Breast epithelium (tissue), 4 donors: ENCODE results near the gene C20orf141. TPM values are rescaled to one million over a fixed set of nuclear protein-coding genes. Genes with fewer than 3 reads are reported as not detected.
A peak's percentile ranks its signal among the peaks of the same experiment; 100 is the strongest.

Source experiments
- DNase-seq, 2 donors: peaks; one replicate each; pipeline ENCODE4 v3.0.0-alpha.2; 2019; ENCODE audit warnings: low spot score in 2 of 2
- H3K27ac ChIP-seq, 2 donors: fragments of 200-600 bp; sonication (generic) in 1 of 2; one replicate each; pipeline ENCODE4 v1.5.1; 2016 to 2019; ENCODE audit warnings: mild to moderate bottlenecking in 1 of 2
- H3K27me3 ChIP-seq, 2 donors: fragments of 200-600 bp; sonication (generic) in 1 of 2; one replicate each; pipeline versions ENCODE4 v1.5.1 to v1.6.0; 2017 to 2019; ENCODE audit warnings: control low read depth in 1 of 2, mild to moderate bottlenecking in 1 of 2
- H3K36me3 ChIP-seq: fragments of 200-600 bp; one replicate; pipeline ENCODE4 v1.5.1; 2019
- H3K4me1 ChIP-seq, 2 donors: fragments of 200-600 bp; sonication (generic); one replicate each; pipeline ENCODE4 v1.5.1; 2016 to 2019; ENCODE audit warnings: control low read depth in 1 of 2
- H3K4me3 ChIP-seq, 3 donors: fragments of 200-600 bp; sonication (generic); 1 replicate in 2 of 3; 2 replicates in 1 of 3; pipeline ENCODE4 v1.5.1; 2016 to 2019; ENCODE audit warnings: mild to moderate bottlenecking in 3 of 3, moderate library complexity in 2 of 3
- H3K9me3 ChIP-seq, 2 donors: fragments of 200-600 bp; sonication (generic) in 1 of 2; one replicate each; pipeline ENCODE4 v1.5.1; 2016 to 2019; ENCODE audit warnings: control low read depth in 1 of 2
- POLR2A ChIP-seq: fragments of 450-650 bp; IDR thresholded peaks from one replicate; pipeline ENCODE4 v1.6.1; 2016; ENCODE audit warnings: antibody characterized with exemption, mild to moderate bottlenecking, moderate library complexity
- POLR2AphosphoS5 ChIP-seq, 3 donors: sonication (generic); formaldehyde crosslinking; IDR thresholded peaks; one replicate each; pipeline ENCODE4 v1.6.1; 2017; ENCODE audit warnings: antibody characterized with exemption in 3 of 3
- intact Hi-C: fragments of 100-400 bp; cut with DNase I; formaldehyde crosslinking; loops from one replicate; pipeline ENCODE4 v1.15.1; 2023; ENCODE audit warnings: low total_unique reads
- total RNA-seq, 3 donors: library from RNA; depleted of rRNA; stranded (reverse); fragments of >200 nt; gene quantifications; one replicate each; pipeline ENCODE4 v1.1.0, GENCODE V29; 2016
- TF ChIP-seq, protein P1 (sequence below), 3 donors: fragments of 450-650 bp; IDR thresholded peaks; one replicate each; pipeline ENCODE4 v1.5.1; 2016 to 2017; ENCODE audit warnings: antibody characterized with exemption in 3 of 3, mild to moderate bottlenecking in 3 of 3, moderate library complexity in 3 of 3

Gene C20orf141
- total RNA-seq, 3 donors from 2014 or later, result not detected

DNA sequence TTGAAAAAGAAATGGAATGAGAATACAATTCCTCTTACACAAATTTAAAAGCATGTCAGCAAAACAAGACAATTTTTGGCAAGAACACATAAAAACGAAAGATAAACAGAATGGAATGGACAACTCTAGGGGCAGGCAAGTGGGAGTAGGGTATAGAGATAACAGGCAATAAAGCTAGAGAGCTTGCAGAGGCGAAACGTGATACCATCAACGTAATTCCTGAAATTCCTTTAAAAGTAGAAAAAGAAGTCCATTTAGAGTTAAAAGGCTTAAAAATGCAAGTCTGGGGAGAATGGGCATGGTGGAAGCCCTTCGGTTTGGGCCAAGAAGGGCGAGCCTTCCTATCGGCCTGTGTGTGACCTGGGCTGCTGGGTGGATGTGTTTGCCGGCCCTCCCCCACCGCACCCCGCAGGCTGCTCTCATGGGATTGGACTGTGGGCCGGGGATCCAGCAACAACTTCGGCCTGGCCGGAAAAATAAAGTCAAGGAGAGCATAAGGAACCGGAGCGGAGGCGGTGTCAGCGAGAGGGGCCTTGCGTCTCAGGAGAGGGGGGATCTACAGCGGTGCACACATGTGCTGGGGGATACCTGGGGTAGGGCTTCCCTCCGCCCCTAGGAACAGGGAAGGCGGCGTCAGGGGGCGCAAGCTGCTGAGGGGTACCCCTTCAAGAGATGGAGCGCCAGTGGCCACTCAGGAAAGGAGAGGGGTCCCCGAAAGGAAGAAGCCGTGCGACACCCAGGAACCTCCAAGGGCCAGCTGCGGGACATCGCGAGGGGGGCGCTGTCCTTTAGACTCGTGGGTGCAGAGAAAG is 5.5 kb downstream of the C20orf141 start:
- no peak for TF ChIP-seq POLR2A
- TF ChIP-seq, protein P1, sequence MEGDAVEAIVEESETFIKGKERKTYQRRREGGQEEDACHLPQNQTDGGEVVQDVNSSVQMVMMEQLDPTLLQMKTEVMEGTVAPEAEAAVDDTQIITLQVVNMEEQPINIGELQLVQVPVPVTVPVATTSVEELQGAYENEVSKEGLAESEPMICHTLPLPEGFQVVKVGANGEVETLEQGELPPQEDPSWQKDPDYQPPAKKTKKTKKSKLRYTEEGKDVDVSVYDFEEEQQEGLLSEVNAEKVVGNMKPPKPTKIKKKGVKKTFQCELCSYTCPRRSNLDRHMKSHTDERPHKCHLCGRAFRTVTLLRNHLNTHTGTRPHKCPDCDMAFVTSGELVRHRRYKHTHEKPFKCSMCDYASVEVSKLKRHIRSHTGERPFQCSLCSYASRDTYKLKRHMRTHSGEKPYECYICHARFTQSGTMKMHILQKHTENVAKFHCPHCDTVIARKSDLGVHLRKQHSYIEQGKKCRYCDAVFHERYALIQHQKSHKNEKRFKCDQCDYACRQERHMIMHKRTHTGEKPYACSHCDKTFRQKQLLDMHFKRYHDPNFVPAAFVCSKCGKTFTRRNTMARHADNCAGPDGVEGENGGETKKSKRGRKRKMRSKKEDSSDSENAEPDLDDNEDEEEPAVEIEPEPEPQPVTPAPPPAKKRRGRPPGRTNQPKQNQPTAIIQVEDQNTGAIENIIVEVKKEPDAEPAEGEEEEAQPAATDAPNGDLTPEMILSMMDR (IDR thresholded peaks at IDR 0.05), result no peak
- no peak for TF ChIP-seq POLR2AphosphoS5 (IDR thresholded peaks at IDR 0.05)
- Histone ChIP-seq H3K27ac (peak overlapping the region; percentile 25 to 72), H3K4me1 (no peaks in the 10 kb centered on the region), H3K27me3 (peaks cover 3 to 13% of the 10 kb centered on the region in 2 donors), H3K36me3 (no peaks in the 10 kb centered on the region), H3K9me3 (no peaks in the 10 kb centered on the region), H3K4me3 (peak overlapping the region in 2 of 3 donors; percentile 5 to 48)
- intact Hi-C loops, result no loop called here
- DNase-seq, result peak in 1 of 2 donors; percentile 13

DNA sequence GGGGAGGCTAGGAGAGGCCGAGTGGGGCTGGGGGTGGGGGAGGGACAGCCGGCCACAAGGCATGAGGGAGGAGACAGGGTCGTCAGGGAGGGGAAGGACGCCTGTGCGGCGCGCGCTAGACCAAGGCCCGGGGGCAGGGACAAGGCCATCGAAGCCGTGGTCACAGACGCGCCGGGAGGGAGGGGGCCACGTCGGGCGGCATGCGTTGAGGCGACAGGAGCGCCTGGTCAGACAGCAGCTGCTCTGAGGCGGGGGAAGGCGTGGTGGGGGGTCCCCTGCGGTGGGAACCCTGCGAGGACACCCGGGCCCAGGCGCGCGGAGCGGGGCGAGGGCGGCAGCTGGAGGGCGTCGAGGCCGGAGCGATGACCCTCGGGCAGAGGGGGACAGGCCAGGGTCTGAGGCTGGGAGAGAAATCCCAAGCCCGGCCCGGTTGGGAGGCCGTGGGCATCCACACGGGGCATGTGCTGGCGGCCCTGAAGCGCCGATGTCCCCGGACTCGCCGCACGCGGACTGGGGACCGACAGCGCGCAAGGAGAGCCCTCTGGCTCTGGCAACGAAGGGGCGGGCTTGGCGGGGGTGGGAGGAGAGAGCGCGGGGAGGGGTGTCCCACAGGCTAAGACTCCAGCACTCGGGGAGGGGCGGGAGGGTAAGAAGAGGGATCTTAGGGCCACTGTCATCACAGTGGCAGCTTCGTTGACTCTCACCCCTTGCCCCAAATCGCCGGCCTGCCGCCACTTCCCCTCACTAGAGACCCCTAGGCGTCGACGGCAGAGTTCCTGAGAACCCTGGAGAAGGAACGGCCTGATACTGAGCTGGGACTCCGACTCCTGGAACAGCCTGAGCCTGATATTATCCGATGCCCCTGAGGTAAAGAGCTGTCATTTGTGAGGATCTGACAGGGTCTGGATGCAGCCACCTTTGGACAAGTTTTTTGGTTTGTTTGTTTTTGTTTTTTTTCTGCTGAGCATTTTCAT is 6.4 kb downstream of the C20orf141 start:
- no peak for TF ChIP-seq POLR2A
- no peak for TF ChIP-seq POLR2AphosphoS5 (IDR thresholded peaks at IDR 0.05)
- TF ChIP-seq, protein P1 (IDR thresholded peaks at IDR 0.05), result no peak
- H3K27me3 ChIP-seq, result peaks cover 3 to 13% of the 10 kb centered on the region in 2 donors
- no peaks in the 10 kb centered on the region for H3K9me3 ChIP-seq
- H3K4me3 ChIP-seq, result peak overlapping the region in 2 of 3 donors; percentile 20 to 48
- peak overlapping the region; percentile 25 to 72 for H3K27ac ChIP-seq
- no peaks in the 10 kb centered on the region for H3K36me3 ChIP-seq
- DNase-seq, result peak in 1 of 2 donors; percentile 15
- no peaks in the 10 kb centered on the region for H3K4me1 ChIP-seq
- intact Hi-C loops, result no loop called here

DNA sequence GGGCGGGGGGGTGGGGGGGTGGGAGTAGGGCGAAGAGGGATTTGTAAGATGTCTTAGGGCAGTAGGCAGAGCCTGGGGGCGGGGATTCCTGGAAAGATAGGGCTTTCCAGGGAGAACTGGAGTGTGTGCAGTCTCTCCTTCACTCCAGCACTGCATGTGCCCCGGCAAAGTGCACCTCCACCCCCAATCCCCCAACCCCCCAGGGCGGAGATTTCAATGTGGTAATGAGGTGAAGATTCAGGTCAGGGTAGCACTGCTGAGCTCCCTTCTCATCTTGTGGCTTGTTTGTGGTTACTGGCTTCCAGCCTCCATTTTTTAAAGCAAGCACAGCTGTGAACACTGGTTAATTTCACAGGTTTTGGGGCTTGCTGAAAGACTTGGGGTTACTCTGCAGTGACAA is 7.3 kb downstream of the C20orf141 start:
- Histone ChIP-seq H3K27ac (peak overlapping the region in 1 of 2 donors; percentile 3), H3K36me3 (no peaks in the 10 kb centered on the region), H3K27me3 (peaks cover 3 to 13% of the 10 kb centered on the region in 2 donors), H3K4me1 (no peaks in the 10 kb centered on the region), H3K9me3 (no peaks in the 10 kb centered on the region), H3K4me3 (peak overlapping the region in 1 of 3 donors; percentile 48)
- TF ChIP-seq POLR2A (no peak), POLR2AphosphoS5 (IDR thresholded peaks at IDR 0.05) (no peak)
- TF ChIP-seq, protein P1 (IDR thresholded peaks at IDR 0.05), result no peak
- peak in 1 of 2 donors; percentile 12 for DNase-seq
- intact Hi-C loops, result no loop called here

DNA sequence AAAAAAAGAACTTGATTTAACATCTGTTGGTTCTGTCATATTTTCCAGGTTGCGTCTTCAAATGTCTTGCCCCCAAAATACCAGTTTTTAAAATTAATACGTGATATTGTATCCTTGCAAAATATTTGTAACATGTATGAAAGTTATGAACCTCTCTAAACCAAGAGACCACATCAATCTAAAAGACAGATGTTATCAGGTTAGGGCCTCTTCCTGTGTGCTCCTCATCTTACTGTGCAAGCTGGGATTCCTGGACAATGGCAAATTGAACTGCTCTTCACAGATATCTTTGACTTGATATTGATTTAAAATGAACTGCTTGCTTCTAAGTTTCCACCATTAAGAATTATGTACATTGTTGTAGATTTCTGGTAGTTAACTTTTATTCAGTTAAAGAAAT is 11.0 kb downstream of the C20orf141 start:
- H3K27me3 ChIP-seq, result peaks cover 3 to 7% of the 10 kb centered on the region in 2 donors
- no peaks in the 10 kb centered on the region for H3K4me1 ChIP-seq
- intact Hi-C loops, result no loop called here

More for the DNA sequence above, 11.0 kb downstream of the C20orf141 start:
- H3K27ac ChIP-seq, result no peak overlapping the region
- no peak overlapping the region for H3K4me3 ChIP-seq
- DNase-seq, result no peak
- no peaks in the 10 kb centered on the region for H3K36me3 ChIP-seq
- H3K9me3 ChIP-seq, result no peaks in the 10 kb centered on the region
- TF ChIP-seq POLR2AphosphoS5 (IDR thresholded peaks at IDR 0.05), result no peak
- no peak for TF ChIP-seq POLR2A
- TF ChIP-seq, protein P1 (IDR thresholded peaks at IDR 0.05), result no peak
